Fibroblast of lung (primary cell): ENCODE data around the gene FBXW11.

Experiments used
- CTCF ChIP-seq, 2 donors: IDR thresholded peaks in 1 of 2; conservative IDR thresholded peaks in 1 of 2; 1 replicate in 1 of 2; 2 replicates in 1 of 2; pipeline ENCODE4 v1.5.1; 2011 to 2012; ENCODE audit warnings: low read length in 2 of 2, control low read depth in 1 of 2, inconsistent platforms in 1 of 2, low read depth in 1 of 2, mild to moderate bottlenecking in 1 of 2
- EZH2 ChIP-seq: IDR thresholded peaks from 2 replicates; pipeline ENCODE4 v1.5.1; 2012; ENCODE audit warnings: low read length, control low read depth, mild to moderate bottlenecking; ENCODE audit errors: missing control alignments

- no peak for TF ChIP-seq CTCF (conservative IDR thresholded peaks at IDR 0.05 in 1 of 2, IDR thresholded peaks at IDR 0.05 in 1 of 2; ENCODE audit: low read depth in 1 of 2, low read length in 2 of 2)
- TF ChIP-seq EZH2, result no peak
Observed at GRCh38 chr5:172009536-172010270, 3.3 kb upstream of the FBXW11 start.
